Fibroblast of lung (primary cell): Measurements from ENCODE around the gene AP1S1. TPM values are rescaled to one million over a fixed set of nuclear protein-coding genes. Genes with fewer than 3 reads are reported as not detected.
A peak's percentile ranks its signal among the peaks of the same experiment; 100 is the strongest.

ENCODE experiments used
- DNase-seq, 2 donors: peaks; one replicate each; pipeline versions ENCODE4 v3.0.0 to v3.0.0-alpha.2; 2010; ENCODE audit warnings: low read depth in 2 of 2
- H2AFZ ChIP-seq: 2 replicates; pipeline ENCODE4 v1.5.1; 2012; ENCODE audit warnings: low read length, control low read depth, inconsistent platforms
- H3K27ac ChIP-seq: 2 replicates; pipeline ENCODE4 v1.5.1; 2011; ENCODE audit warnings: low read length, control low read depth; ENCODE audit not compliant: insufficient read depth
- H3K27me3 ChIP-seq: 2 replicates; pipeline ENCODE4 v1.5.1; 2011; ENCODE audit warnings: mild to moderate bottlenecking, low read length; ENCODE audit not compliant: control insufficient read depth, insufficient read depth
- H3K36me3 ChIP-seq: 2 replicates; pipeline ENCODE4 v1.5.1; 2011; ENCODE audit warnings: low read length; ENCODE audit not compliant: control insufficient read depth, insufficient read depth
- H3K4me1 ChIP-seq: 2 replicates; pipeline ENCODE4 v1.5.1; 2011; ENCODE audit warnings: low read length; ENCODE audit not compliant: control insufficient read depth, insufficient read depth; ENCODE audit errors: extremely low read depth
- H3K4me2 ChIP-seq: 2 replicates; pipeline ENCODE4 v1.5.1; 2011; ENCODE audit warnings: low read length, control low read depth; ENCODE audit not compliant: insufficient read depth; ENCODE audit errors: extremely low read depth
- H3K4me3 ChIP-seq, 4 experiments: fragments of 200-600 bp in 1 of 4; sonication (generic) in 1 of 4; replicated peaks in 1 of 4; 2 replicates each; pipeline ENCODE4 v1.5.1; 2011 to 2016; ENCODE audit warnings: low read length in 4 of 4, low read depth in 3 of 4, mild to moderate bottlenecking in 3 of 4, control low read depth in 2 of 4, inconsistent platforms in 1 of 4, mixed read lengths in 1 of 4; ENCODE audit not compliant: insufficient read depth in 1 of 4; ENCODE audit errors: control extremely low read depth in 1 of 4
- H3K79me2 ChIP-seq: 2 replicates; pipeline ENCODE4 v1.5.1; 2012; ENCODE audit warnings: mild to moderate bottlenecking, low read length, inconsistent platforms; ENCODE audit not compliant: control insufficient read depth, insufficient read depth
- H3K9ac ChIP-seq: 2 replicates; pipeline ENCODE4 v1.5.1; 2011; ENCODE audit warnings: mild to moderate bottlenecking, low read length, control low read depth; ENCODE audit not compliant: insufficient read depth
- H3K9me3 ChIP-seq: 2 replicates; pipeline ENCODE4 v1.5.1; 2012; ENCODE audit warnings: low read depth, low read length; ENCODE audit not compliant: control insufficient read depth, insufficient read depth
- H4K20me1 ChIP-seq: 2 replicates; pipeline ENCODE4 v1.5.1; 2011; ENCODE audit warnings: low read length; ENCODE audit not compliant: control insufficient read depth, insufficient read depth; ENCODE audit errors: extremely low read depth
- CTCF ChIP-seq, 2 donors: IDR thresholded peaks in 1 of 2; conservative IDR thresholded peaks in 1 of 2; 1 replicate in 1 of 2; 2 replicates in 1 of 2; pipeline ENCODE4 v1.5.1; 2011 to 2012; ENCODE audit warnings: low read length in 2 of 2, control low read depth in 1 of 2, inconsistent platforms in 1 of 2, low read depth in 1 of 2, mild to moderate bottlenecking in 1 of 2
- EZH2 ChIP-seq: IDR thresholded peaks from 2 replicates; pipeline ENCODE4 v1.5.1; 2012; ENCODE audit warnings: low read length, control low read depth, mild to moderate bottlenecking; ENCODE audit errors: missing control alignments
- polyA plus RNA-seq, 2 donors: library from polyadenylated mRNA; depleted of rRNA in 1 of 2; stranded (reverse) in 1 of 2; unstranded in 1 of 2; fragments of >200 nt; gene quantifications; 2 replicates each; pipeline ENCODE4 v1.2.1, GENCODE V29; 2011 to 2012; ENCODE audit warnings: missing spikeins in 1 of 2
- total RNA-seq: library from RNA; depleted of rRNA; stranded (reverse); fragments of >200 nt; gene quantifications from 2 replicates; pipeline ENCODE4 v1.2.1, GENCODE V29; 2014

The AP1S1 gene
- total and polyA plus RNA-seq, 2 donors (not counting 1 experiment from before 2014, with no cell fraction given), result 128 to 139 TPM

- no peak for TF ChIP-seq EZH2
- no peak for TF ChIP-seq CTCF (conservative IDR thresholded peaks at IDR 0.05 in 1 of 2, IDR thresholded peaks at IDR 0.05 in 1 of 2; ENCODE audit: low read depth in 1 of 2, low read length in 2 of 2)
Measured at GRCh38 chr7:101165075-101165957, 11.0 kb downstream of the AP1S1 start, which contains the start of gene VGF. Gene VGF (minus strand): TSS chr7:101165569. CDS start chr7:101164843, 726 bp downstream.

GRCh38 chr7:101165958-101166647 is 11.8 kb downstream of the AP1S1 start:
- no peak for DNase-seq
- H3K4me1 ChIP-seq, result peaks cover 20% of the 10 kb centered on the region
- H4K20me1 ChIP-seq, result peaks cover 2% of the 10 kb centered on the region
- H3K36me3 ChIP-seq, result no peaks in the 10 kb centered on the region
- no peak overlapping the region for H2AFZ ChIP-seq
- no peaks in the 10 kb centered on the region for H3K79me2 ChIP-seq
- H3K27me3 ChIP-seq, result peaks cover 40% of the 10 kb centered on the region
- no peak for TF ChIP-seq CTCF (conservative IDR thresholded peaks at IDR 0.05 in 1 of 2, IDR thresholded peaks at IDR 0.05 in 1 of 2; ENCODE audit: low read depth in 1 of 2, low read length in 2 of 2)
- TF ChIP-seq EZH2, result peak; percentile 78
- H3K9me3 ChIP-seq, result no peaks in the 10 kb centered on the region
- peak overlapping the region; percentile 16 for H3K9ac ChIP-seq
- H3K4me3 ChIP-seq, result peak overlapping the region; percentile 16 to 51 (median 30)
- H3K27ac ChIP-seq, result no peak overlapping the region
- peak overlapping the region; percentile 71 for H3K4me2 ChIP-seq

More at GRCh38 chr7:101165075-101165957, 11.0 kb downstream of the AP1S1 start, which contains the start of gene VGF:
- peaks cover 2% of the 10 kb centered on the region for H3K36me3 ChIP-seq
- H2AFZ ChIP-seq, result no peak within 1 kb of the TSS
- peaks cover 2% of the 10 kb centered on the region for H4K20me1 ChIP-seq
- DNase-seq, result peak; percentile 89 to 92
- H3K9me3 ChIP-seq, result no peaks in the 10 kb centered on the region
- H3K79me2 ChIP-seq, result no peaks in the 10 kb centered on the region
- peaks cover 32% of the 10 kb centered on the region for H3K27me3 ChIP-seq
- H3K9ac ChIP-seq, result peak within 1 kb of the TSS; percentile 16
- H3K4me3 ChIP-seq, result peak within 1 kb of the TSS; percentile 16 to 51 (median 30)
- H3K27ac ChIP-seq, result no peak within 1 kb of the TSS
- peaks cover 20% of the 10 kb centered on the region for H3K4me1 ChIP-seq
- H3K4me2 ChIP-seq, result peak within 1 kb of the TSS; percentile 85

DNA sequence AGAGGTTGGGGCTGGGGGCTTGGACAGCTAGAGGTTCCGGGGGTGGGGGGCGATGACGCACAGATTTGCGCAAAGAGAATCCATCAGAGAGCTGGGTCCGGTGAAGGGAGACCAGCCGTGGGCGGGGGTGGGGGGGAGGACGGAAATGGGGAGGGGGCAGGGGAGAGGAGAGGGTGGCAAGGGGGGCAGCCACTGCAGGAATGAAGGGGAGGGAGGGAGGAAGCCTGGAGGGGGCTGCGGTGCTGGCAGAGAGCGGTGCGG is 12.3 kb downstream of the AP1S1 start:
- no peak overlapping the region for H3K4me3 ChIP-seq
- no peak overlapping the region for H3K9ac ChIP-seq
- TF ChIP-seq CTCF (conservative IDR thresholded peaks at IDR 0.05 in 1 of 2, IDR thresholded peaks at IDR 0.05 in 1 of 2; ENCODE audit: low read depth in 1 of 2, low read length in 2 of 2), result no peak
- no peak for TF ChIP-seq EZH2
- no peak for DNase-seq
- no peak overlapping the region for H3K4me2 ChIP-seq
- H3K79me2 ChIP-seq, result no peaks in the 10 kb centered on the region
- H2AFZ ChIP-seq, result no peak overlapping the region
- peaks cover 45% of the 10 kb centered on the region for H3K27me3 ChIP-seq
- H3K36me3 ChIP-seq, result no peaks in the 10 kb centered on the region
- peaks cover 20% of the 10 kb centered on the region for H3K4me1 ChIP-seq
- H3K27ac ChIP-seq, result no peak overlapping the region
- peaks cover 2% of the 10 kb centered on the region for H4K20me1 ChIP-seq
- H3K9me3 ChIP-seq, result no peaks in the 10 kb centered on the region
